C4-2B (cell line): ENCODE results near the gene TWIST2.

Experiments
- ZFX ChIP-seq: fragments of 450-650 bp; IDR thresholded peaks from 2 replicates; pipeline ENCODE4 v1.6.1; 2017
- TF ChIP-seq, protein P1 (sequence below): fragments of 450-650 bp; conservative IDR thresholded peaks from 2 replicates; pipeline ENCODE4 v1.5.1; 2017; ENCODE audit warnings: mild to moderate bottlenecking

- TF ChIP-seq, protein P1, sequence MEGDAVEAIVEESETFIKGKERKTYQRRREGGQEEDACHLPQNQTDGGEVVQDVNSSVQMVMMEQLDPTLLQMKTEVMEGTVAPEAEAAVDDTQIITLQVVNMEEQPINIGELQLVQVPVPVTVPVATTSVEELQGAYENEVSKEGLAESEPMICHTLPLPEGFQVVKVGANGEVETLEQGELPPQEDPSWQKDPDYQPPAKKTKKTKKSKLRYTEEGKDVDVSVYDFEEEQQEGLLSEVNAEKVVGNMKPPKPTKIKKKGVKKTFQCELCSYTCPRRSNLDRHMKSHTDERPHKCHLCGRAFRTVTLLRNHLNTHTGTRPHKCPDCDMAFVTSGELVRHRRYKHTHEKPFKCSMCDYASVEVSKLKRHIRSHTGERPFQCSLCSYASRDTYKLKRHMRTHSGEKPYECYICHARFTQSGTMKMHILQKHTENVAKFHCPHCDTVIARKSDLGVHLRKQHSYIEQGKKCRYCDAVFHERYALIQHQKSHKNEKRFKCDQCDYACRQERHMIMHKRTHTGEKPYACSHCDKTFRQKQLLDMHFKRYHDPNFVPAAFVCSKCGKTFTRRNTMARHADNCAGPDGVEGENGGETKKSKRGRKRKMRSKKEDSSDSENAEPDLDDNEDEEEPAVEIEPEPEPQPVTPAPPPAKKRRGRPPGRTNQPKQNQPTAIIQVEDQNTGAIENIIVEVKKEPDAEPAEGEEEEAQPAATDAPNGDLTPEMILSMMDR, result no peak
- TF ChIP-seq ZFX, result no peak
Measured at GRCh38 chr2:238925816-238926521, 78.1 kb downstream of the TWIST2 start.
